Common myeloid progenitor, CD34-positive (primary cell): Measurements from ENCODE around the gene TIMM9.
"Not testable (repeated sequence)": the region's sequence is repeated elsewhere in the genome, so short reads cannot be mapped to it uniquely, and the experiment has no call there.

Experiments
- CTCF ChIA-PET: fragments of 350-600 bp; sonication (Branson Sonifier 250); formaldehyde crosslinking; loops from one replicate; lab custom pipeline; 2021; ENCODE audit warnings: antibody characterized with exemption; lab: Charles Lee
- POLR2A ChIA-PET: fragments of 350-600 bp; sonication (Branson Sonifier 250); formaldehyde crosslinking; loops from one replicate; lab custom pipeline; 2021; ENCODE audit warnings: antibody characterized with exemption; lab: Charles Lee
- DNase-seq, 3 donors: peaks; one replicate each; pipeline versions ENCODE4 v3.0.0 to v3.0.0-alpha.2; 2013
- H3K27ac ChIP-seq, 2 experiments: 1 replicate in 1 of 2; 2 replicates in 1 of 2; pipeline ENCODE4 v1.7.0; 2013; ENCODE audit warnings: inconsistent platforms in 2 of 2, low read length in 2 of 2, mild to moderate bottlenecking in 2 of 2, low read depth in 1 of 2, moderate library complexity in 1 of 2; ENCODE audit not compliant: severe bottlenecking in 2 of 2, insufficient read depth in 1 of 2, poor library complexity in 1 of 2
- H3K27me3 ChIP-seq, 5 experiments: replicated peaks in 2 of 5; 1 replicate in 3 of 5; 2 replicates in 2 of 5; pipeline versions ENCODE4 v1.6.1 to v1.7.0; 2013; ENCODE audit warnings: low read length in 4 of 5, mild to moderate bottlenecking in 2 of 5, moderate library complexity in 2 of 5, inconsistent platforms in 1 of 5; ENCODE audit not compliant: insufficient read depth in 5 of 5, control insufficient read depth in 4 of 5
- H3K36me3 ChIP-seq, 4 experiments: 1 replicate in 2 of 4; 2 replicates in 2 of 4; pipeline versions ENCODE4 v1.6.1 to v1.7.0; 2013; ENCODE audit warnings: low read length in 3 of 4, control low read depth in 1 of 4, mild to moderate bottlenecking in 1 of 4; ENCODE audit not compliant: control insufficient read depth in 4 of 4, insufficient read depth in 4 of 4
- H3K4me1 ChIP-seq, 4 experiments: 1 replicate in 3 of 4; 2 replicates in 1 of 4; pipeline versions ENCODE4 v1.6.1 to v1.7.1; 2013; ENCODE audit warnings: low read length in 3 of 4, mild to moderate bottlenecking in 3 of 4, control low read depth in 1 of 4, inconsistent platforms in 1 of 4, moderate library complexity in 1 of 4; ENCODE audit not compliant: control insufficient read depth in 4 of 4, insufficient read depth in 4 of 4; ENCODE audit errors: control extremely low read depth in 1 of 4
- H3K4me3 ChIP-seq, 7 experiments: 1 replicate in 4 of 7; 2 replicates in 3 of 7; pipeline versions ENCODE4 v1.5.1 to v1.7.0; 2013; ENCODE audit warnings: mild to moderate bottlenecking in 7 of 7, low read length in 6 of 7, moderate library complexity in 6 of 7, inconsistent platforms in 2 of 7, low read depth in 2 of 7, control low read depth in 1 of 7; ENCODE audit not compliant: insufficient read depth in 4 of 7, control insufficient read depth in 1 of 7; ENCODE audit errors: extremely low read depth in 1 of 7
- H3K9me3 ChIP-seq, 5 experiments: 1 replicate in 4 of 5; 2 replicates in 1 of 5; pipeline versions ENCODE4 v1.6.1 to v1.7.1; 2013; ENCODE audit warnings: low read length in 4 of 5, mild to moderate bottlenecking in 2 of 5, inconsistent platforms in 1 of 5, low read depth in 1 of 5, moderate library complexity in 1 of 5; ENCODE audit not compliant: control insufficient read depth in 4 of 5, insufficient read depth in 2 of 5; ENCODE audit errors: control extremely low read depth in 1 of 5
- WGBS: methylation state at CpG from one replicate; pipeline ENCODE4 v1.1.5; 2013; ENCODE audit not compliant: insufficient coverage; 5-methylcytosine and 5-hydroxymethylcytosine counted together

Gene TIMM9

DNA sequence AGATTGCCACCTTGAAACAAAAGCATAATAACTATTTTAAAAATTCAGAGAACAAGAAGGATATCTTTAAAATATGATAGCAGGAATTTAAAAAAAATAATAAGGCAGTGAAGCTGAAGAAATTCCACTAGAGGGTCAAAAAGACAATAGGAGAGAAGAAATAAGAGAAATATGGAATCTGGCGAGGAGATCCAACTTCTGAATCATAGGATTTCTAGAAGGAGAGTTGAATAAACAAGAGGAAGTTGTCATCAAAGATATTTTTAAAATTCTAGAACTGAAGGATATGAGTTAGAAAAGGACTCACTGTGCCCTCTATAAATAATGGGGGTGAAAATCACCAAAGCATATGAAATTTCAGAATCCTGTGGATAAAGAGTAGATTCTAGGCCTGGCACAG, 58.4 kb downstream of the TIMM9 start:
- Histone ChIP-seq H3K4me3 (no peak overlapping the region), H3K4me1 (no peaks in the 10 kb centered on the region), H3K27me3 (no peaks in the 10 kb centered on the region), H3K27ac (no peak overlapping the region), H3K36me3 (peaks cover 31 to 71% (median 47%) of the 10 kb centered on the region in 4 experiments), H3K9me3 (no peaks in the 10 kb centered on the region)
- DNase-seq: no peak
- 100% methylated on average over 1 of the region's 1 CpG for WGBS
- CTCF ChIA-PET: interaction anchor here (3.1 kb wide), 1 partner anchor 11 kb away, joined by 7 read pairs; no protein-coding TSS in a partner anchor
- POLR2A ChIA-PET: no interaction called here

DNA sequence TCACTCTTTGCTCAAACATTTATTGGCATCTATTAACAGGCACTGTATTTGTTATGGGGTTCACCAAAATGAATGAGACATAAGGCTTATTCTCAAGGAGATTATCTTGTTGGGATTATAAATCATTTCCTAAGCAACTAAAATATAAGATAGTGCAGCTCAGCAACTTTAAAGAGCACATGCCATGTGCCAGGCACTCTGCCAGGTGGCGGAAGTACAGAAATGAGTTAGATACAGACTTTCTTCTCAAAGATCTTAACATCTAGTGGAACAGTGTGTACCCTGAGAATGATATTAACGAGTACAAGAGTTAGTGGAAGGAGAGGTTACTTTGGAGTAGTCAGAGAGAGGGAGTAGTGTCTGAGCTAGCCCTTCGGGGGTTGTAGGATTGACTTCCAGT, 60.0 kb downstream of the TIMM9 start:
- POLR2A ChIA-PET: no interaction called here
- DNase-seq: no peak
- 100% methylated on average over 1 of the region's 3 CpGs for WGBS
- no peaks in the 10 kb centered on the region for H3K9me3 ChIP-seq
- H3K36me3 ChIP-seq: peaks cover 29 to 70% (median 43%) of the 10 kb centered on the region in 4 experiments
- no peak overlapping the region for H3K27ac ChIP-seq
- CTCF ChIA-PET: no interaction called here
- H3K27me3 ChIP-seq: no peaks in the 10 kb centered on the region
- no peaks in the 10 kb centered on the region for H3K4me1 ChIP-seq
- no peak overlapping the region for H3K4me3 ChIP-seq

- WGBS: 91% methylated on average over 3 of the region's 4 CpGs
- Histone ChIP-seq H3K4me1 (no peaks in the 10 kb centered on the region), H3K4me3 (no peak overlapping the region), H3K27ac (no peak overlapping the region), H3K9me3 (no peaks in the 10 kb centered on the region), H3K27me3 (no peaks in the 10 kb centered on the region), H3K36me3 (peaks cover 27 to 74% (median 44%) of the 10 kb centered on the region in 4 experiments)
- POLR2A ChIA-PET: no interaction called here
- DNase-seq: no peak
- CTCF ChIA-PET: interaction anchor here (0.8 to 2.6 kb wide), 4 partner anchors 8 to 256 kb away, joined by 3 to 8 read pairs (median 3); no protein-coding TSS in a partner anchor
Observed at GRCh38 chr14:58364316-58364715, 63.0 kb downstream of the TIMM9 start.

DNA sequence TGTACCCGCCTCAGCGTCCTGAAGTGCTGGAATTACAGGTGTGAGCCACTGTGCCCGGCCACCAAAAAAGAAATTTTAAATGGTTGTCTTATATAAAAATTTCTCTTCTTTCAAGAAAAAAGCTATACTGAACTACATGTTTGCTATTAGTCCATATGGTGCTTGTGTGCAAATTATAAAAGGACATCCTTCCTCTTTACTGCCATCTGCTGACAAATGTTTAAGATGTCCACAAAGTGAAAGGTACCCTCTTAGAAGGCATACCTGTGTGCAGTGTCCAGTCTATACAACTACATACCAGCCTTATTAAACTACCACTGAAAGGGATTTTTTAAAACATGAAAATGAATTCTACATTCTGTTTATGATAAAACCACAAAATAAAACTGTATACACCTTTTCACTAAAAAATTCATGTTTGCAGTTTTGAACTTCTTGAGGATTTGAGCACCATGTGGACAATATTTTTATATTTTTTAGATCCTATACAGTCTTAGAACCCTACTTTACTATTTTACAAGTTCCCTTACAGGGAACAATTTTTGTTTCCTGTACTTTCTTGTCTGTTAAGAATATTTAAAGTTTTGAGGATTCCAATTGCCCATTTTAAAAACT, 64.4 kb downstream of the TIMM9 start:
- Histone ChIP-seq H3K4me3 (no peak overlapping the region), H3K36me3 (peaks cover 23 to 71% (median 44%) of the 10 kb centered on the region in 4 experiments), H3K27ac (no peak overlapping the region), H3K27me3 (no peaks in the 10 kb centered on the region), H3K4me1 (no peaks in the 10 kb centered on the region), H3K9me3 (no peaks in the 10 kb centered on the region)
- POLR2A ChIA-PET: no interaction called here
- CTCF ChIA-PET: interaction anchor here (0.8 to 2.6 kb wide), 6 partner anchors 10 to 257 kb away, joined by 3 to 8 read pairs (median 5); partner anchors contain the start of gene ARID4A
- no CpG with 5 or more reads among the region's 3 CpGs for WGBS
- peak; percentile 39 to 73 (median 70) for DNase-seq

DNA sequence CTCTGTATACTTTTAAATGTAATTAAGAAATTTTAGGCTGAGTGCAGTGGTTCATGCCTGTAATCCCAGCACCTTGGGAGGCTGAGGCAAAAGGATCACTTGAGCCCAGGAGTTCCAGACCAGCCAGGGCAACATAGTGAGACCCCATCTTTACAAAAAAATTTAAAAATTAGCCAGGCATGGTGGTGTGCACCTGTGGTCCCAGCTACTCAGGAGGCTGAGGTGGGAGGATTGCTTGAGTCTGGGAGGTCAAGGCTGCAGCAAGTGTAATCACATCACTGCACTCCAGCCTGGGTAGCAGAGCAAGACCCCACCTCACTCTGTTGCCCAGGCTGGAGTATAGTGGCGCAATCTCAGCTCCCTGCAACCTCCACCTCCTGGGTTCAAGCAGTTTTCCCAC, 65.1 kb downstream of the TIMM9 start:
- H3K36me3 ChIP-seq: peaks cover 17 to 66% (median 40%) of the 10 kb centered on the region in 4 experiments
- H3K9me3 ChIP-seq, H3K27ac ChIP-seq, H3K4me3 ChIP-seq, H3K27me3 ChIP-seq, POLR2A ChIA-PET, DNase-seq, H3K4me1 ChIP-seq: not testable (repeated sequence)
- CTCF ChIA-PET: interaction anchor here (0.8 to 1.8 kb wide), 5 partner anchors 10 to 256 kb away, joined by 3 to 6 read pairs (median 4); partner anchors contain the start of gene ARID4A
- WGBS: 100% methylated on average over 1 of the region's 1 CpG
